ENCODE results near the gene SERPINA1.

DNA sequence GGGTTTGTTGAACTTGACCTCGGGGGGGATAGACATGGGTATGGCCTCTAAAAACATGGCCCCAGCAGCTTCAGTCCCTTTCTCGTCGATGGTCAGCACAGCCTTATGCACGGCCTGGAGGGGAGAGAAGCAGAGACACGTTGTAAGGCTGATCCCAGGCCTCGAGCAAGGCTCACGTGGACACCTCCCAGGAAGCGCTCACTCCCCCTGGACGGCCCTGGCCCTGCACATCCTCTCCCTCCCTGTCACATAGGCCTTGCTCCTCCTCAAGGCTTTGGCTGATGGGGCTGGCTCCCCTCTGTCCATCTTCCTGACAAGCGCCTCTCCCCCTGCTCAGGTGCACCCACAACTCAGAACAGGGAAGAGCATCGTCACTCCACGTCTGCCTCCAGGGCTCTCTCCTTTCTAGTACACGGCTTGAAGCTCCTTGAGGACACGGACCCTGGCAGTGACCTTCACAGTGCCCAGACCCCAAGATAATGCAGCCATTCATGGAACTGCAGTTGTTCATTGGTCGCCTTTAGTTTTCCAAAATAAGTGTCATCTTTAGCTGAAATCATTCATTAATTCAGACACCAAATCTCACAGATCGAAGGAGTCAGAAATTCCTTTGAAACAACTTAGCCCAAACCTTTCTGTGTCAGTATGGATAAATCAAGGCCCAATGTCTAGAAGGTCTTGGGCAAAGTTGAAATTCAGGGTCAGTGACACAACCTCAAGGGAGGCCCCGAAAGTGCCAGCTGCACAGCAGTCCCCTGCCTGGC, 9.7 kb downstream of the SERPINA1 start:
- TF ChIP-seq, protein P1, sequence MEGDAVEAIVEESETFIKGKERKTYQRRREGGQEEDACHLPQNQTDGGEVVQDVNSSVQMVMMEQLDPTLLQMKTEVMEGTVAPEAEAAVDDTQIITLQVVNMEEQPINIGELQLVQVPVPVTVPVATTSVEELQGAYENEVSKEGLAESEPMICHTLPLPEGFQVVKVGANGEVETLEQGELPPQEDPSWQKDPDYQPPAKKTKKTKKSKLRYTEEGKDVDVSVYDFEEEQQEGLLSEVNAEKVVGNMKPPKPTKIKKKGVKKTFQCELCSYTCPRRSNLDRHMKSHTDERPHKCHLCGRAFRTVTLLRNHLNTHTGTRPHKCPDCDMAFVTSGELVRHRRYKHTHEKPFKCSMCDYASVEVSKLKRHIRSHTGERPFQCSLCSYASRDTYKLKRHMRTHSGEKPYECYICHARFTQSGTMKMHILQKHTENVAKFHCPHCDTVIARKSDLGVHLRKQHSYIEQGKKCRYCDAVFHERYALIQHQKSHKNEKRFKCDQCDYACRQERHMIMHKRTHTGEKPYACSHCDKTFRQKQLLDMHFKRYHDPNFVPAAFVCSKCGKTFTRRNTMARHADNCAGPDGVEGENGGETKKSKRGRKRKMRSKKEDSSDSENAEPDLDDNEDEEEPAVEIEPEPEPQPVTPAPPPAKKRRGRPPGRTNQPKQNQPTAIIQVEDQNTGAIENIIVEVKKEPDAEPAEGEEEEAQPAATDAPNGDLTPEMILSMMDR (IDR thresholded peaks at IDR 0.05; ENCODE audit: borderline replicate concordance, extremely low read depth, low read length, poor library complexity, severe bottlenecking) = no peak
- TF ChIP-seq EZH2 (IDR thresholded peaks at IDR 0.05; ENCODE audit: borderline replicate concordance, low read depth, low read length, severe bottlenecking) = no peak

Measured in DND-41 (cell line).